Esophagus muscularis mucosa (tissue), 4 donors: ENCODE results near the gene ME3. TPM values are rescaled to one million over a fixed set of nuclear protein-coding genes. Genes with fewer than 3 reads are reported as not detected.

Source experiments
- DNase-seq: peaks from one replicate; pipeline ENCODE4 v3.0.0-alpha.2; 2017; ENCODE audit errors: extremely low spot score
- H3K27ac ChIP-seq, 4 donors: fragments of 200-600 bp; sonication (generic); replicated peaks in 1 of 4; 1 replicate in 3 of 4; 2 replicates in 1 of 4; pipeline ENCODE4 v1.5.1; 2016 to 2019; ENCODE audit warnings: mild to moderate bottlenecking in 1 of 4
- H3K27me3 ChIP-seq, 4 donors: fragments of 200-600 bp; sonication (generic); one replicate each; pipeline versions ENCODE4 v1.5.1 to v1.6.0; 2016 to 2019
- H3K36me3 ChIP-seq, 4 donors: fragments of 200-600 bp; sonication (generic); one replicate each; pipeline ENCODE4 v1.5.1; 2016 to 2019
- H3K4me1 ChIP-seq, 4 donors: fragments of 200-600 bp; sonication (generic); one replicate each; pipeline ENCODE4 v1.5.1; 2016 to 2019
- H3K4me3 ChIP-seq, 4 donors: fragments of 200-600 bp; sonication (generic); 1 replicate in 2 of 4; 2 replicates in 2 of 4; pipeline ENCODE4 v1.5.1; 2016 to 2019; ENCODE audit warnings: mild to moderate bottlenecking in 4 of 4, moderate library complexity in 1 of 4
- H3K9me3 ChIP-seq, 4 donors: fragments of 200-600 bp; sonication (generic); 1 replicate in 3 of 4; 2 replicates in 1 of 4; pipeline ENCODE4 v1.5.1; 2016 to 2019
- CTCF ChIP-seq, 3 experiments: fragments of 200-600 bp in 2 of 3; fragments of 450-650 bp in 1 of 3; sonication (generic) in 2 of 3; IDR thresholded peaks; one replicate each; pipeline ENCODE4 v1.5.1; 2017 to 2019; ENCODE audit warnings: antibody characterized with exemption in 3 of 3, mild to moderate bottlenecking in 2 of 3, moderate library complexity in 1 of 3
- EP300 ChIP-seq: sonication (generic); formaldehyde crosslinking; IDR thresholded peaks from one replicate; pipeline ENCODE4 v1.6.1; 2017; ENCODE audit warnings: antibody characterized with exemption
- POLR2A ChIP-seq: fragments of 450-650 bp; IDR thresholded peaks from one replicate; pipeline ENCODE4 v1.6.1; 2017; ENCODE audit warnings: antibody characterized with exemption, moderate library complexity, mild to moderate bottlenecking, low read depth
- POLR2AphosphoS5 ChIP-seq, 2 donors: sonication (generic); formaldehyde crosslinking; IDR thresholded peaks; one replicate each; pipeline ENCODE4 v1.6.1; 2017; ENCODE audit warnings: antibody characterized with exemption in 2 of 2
- WGBS: methylation state at CpG from one replicate; pipeline ENCODE4 v1.1.5; 2018; 5-methylcytosine and 5-hydroxymethylcytosine counted together
- intact Hi-C: fragments of 100-400 bp; cut with DNase I; formaldehyde crosslinking; loops from one replicate; pipeline ENCODE4 v1.15.1; 2023
- total RNA-seq, 4 donors: library from RNA; depleted of rRNA; stranded (reverse); fragments of >200 nt; gene quantifications; one replicate each; pipeline versions ENCODE4 v1.1.0 to v1.2.1, GENCODE V29; 2016

The ME3 gene
- total RNA-seq, 4 donors from 2014 or later: 20.4 to 50.1 (median 26.2) TPM

- DNase-seq: peak; percentile 92
- Histone ChIP-seq H3K36me3 (no peaks in the 10 kb centered on the region), H3K4me3 (peak overlapping the region in 3 of 4 donors; percentile 21 to 33 (median 25)), H3K4me1 (peaks cover 25 to 48% (median 40%) of the 10 kb centered on the region in 4 donors), H3K9me3 (no peaks in the 10 kb centered on the region), H3K27ac (peak overlapping the region; percentile 1 to 69 (median 30)), H3K27me3 (no peaks in the 10 kb centered on the region)
- TF ChIP-seq POLR2A: no peak
- peak in 1 of 2 donors; percentile 55 for TF ChIP-seq POLR2AphosphoS5 (IDR thresholded peaks at IDR 0.05)
- no peak for TF ChIP-seq EP300
- TF ChIP-seq CTCF (IDR thresholded peaks at IDR 0.05): peak; percentile 87 to 92 (median 91)
- WGBS: 3% methylated on average over 6 of the region's 7 CpGs
- intact Hi-C loops: loop anchor here (5.0 kb wide), 3 partner anchors 151 to 209 kb away; partner anchors contain the start of gene PRSS23
Observed at GRCh38 chr11:86608251-86608799, 64.1 kb downstream of the ME3 start.

GRCh38 chr11:86606836-86607481, 65.5 kb downstream of the ME3 start:
- H3K36me3 ChIP-seq: no peaks in the 10 kb centered on the region
- H3K27ac ChIP-seq: peak overlapping the region; percentile 10 to 69 (median 44)
- H3K4me1 ChIP-seq: peaks cover 25 to 48% (median 40%) of the 10 kb centered on the region in 4 donors
- no peak for TF ChIP-seq EP300
- TF ChIP-seq CTCF (IDR thresholded peaks at IDR 0.05): no peak
- no peak for TF ChIP-seq POLR2A
- TF ChIP-seq POLR2AphosphoS5 (IDR thresholded peaks at IDR 0.05): no peak
- H3K27me3 ChIP-seq: no peaks in the 10 kb centered on the region
- WGBS: 74% methylated on average over 1 of the region's 1 CpG
- no peaks in the 10 kb centered on the region for H3K9me3 ChIP-seq
- no peak overlapping the region for H3K4me3 ChIP-seq
- DNase-seq: no peak
- intact Hi-C loops: loop anchor here (5.0 kb wide), 3 partner anchors 150 to 210 kb away; partner anchors contain the start of gene PRSS23

GRCh38 chr11:86606270-86606835, 66.1 kb downstream of the ME3 start:
- 79% methylated on average over 3 of the region's 3 CpGs for WGBS
- DNase-seq: peak; percentile 84
- H3K9me3 ChIP-seq: no peaks in the 10 kb centered on the region
- peak overlapping the region; percentile 10 to 69 (median 30) for H3K27ac ChIP-seq
- H3K36me3 ChIP-seq: no peaks in the 10 kb centered on the region
- peaks cover 25 to 48% (median 40%) of the 10 kb centered on the region in 4 donors for H3K4me1 ChIP-seq
- intact Hi-C loops: loop anchor here (5.0 kb wide), 3 partner anchors 149 to 211 kb away; partner anchors contain the start of gene PRSS23
- no peak overlapping the region for H3K4me3 ChIP-seq
- no peaks in the 10 kb centered on the region for H3K27me3 ChIP-seq
- TF ChIP-seq POLR2AphosphoS5 (IDR thresholded peaks at IDR 0.05) (no peak), EP300 (no peak), POLR2A (no peak)

- WGBS: 54% methylated on average over 5 of the region's 5 CpGs
- TF ChIP-seq POLR2A: no peak
- TF ChIP-seq POLR2AphosphoS5 (IDR thresholded peaks at IDR 0.05): peak in 1 of 2 donors; percentile 7
- Histone ChIP-seq H3K9me3 (no peaks in the 10 kb centered on the region), H3K27me3 (no peaks in the 10 kb centered on the region), H3K36me3 (no peaks in the 10 kb centered on the region), H3K4me3 (no peak overlapping the region), H3K4me1 (peaks cover 30 to 43% (median 39%) of the 10 kb centered on the region in 4 donors), H3K27ac (peak overlapping the region in 2 of 4 donors; percentile 31 to 46)
- no peak for DNase-seq
- intact Hi-C loops: no loop called here
Observed at GRCh38 chr11:86596861-86597586, 75.4 kb downstream of the ME3 start.

- Histone ChIP-seq H3K27me3 (no peaks in the 10 kb centered on the region), H3K9me3 (no peaks in the 10 kb centered on the region), H3K4me3 (no peak overlapping the region), H3K4me1 (peaks cover 33 to 51% (median 42%) of the 10 kb centered on the region in 4 donors), H3K27ac (peak overlapping the region in 2 of 4 donors; percentile 40 to 42), H3K36me3 (no peaks in the 10 kb centered on the region)
- no peak for TF ChIP-seq CTCF (IDR thresholded peaks at IDR 0.05)
- TF ChIP-seq POLR2AphosphoS5 (IDR thresholded peaks at IDR 0.05): no peak
- TF ChIP-seq EP300: no peak
- no peak for TF ChIP-seq POLR2A
- intact Hi-C loops: no loop called here
- WGBS: 57% methylated on average over 2 of the region's 2 CpGs
- no peak for DNase-seq
Observed at GRCh38 chr11:86595955-86596354, 76.5 kb downstream of the ME3 start.
